NOMO-1 (cell line): ENCODE data around the gene AFAP1.

Experiments
- DNase-seq, 2 experiments: peaks; one replicate each; lab custom pipeline; 2025; ENCODE audit not compliant: unreplicated experiment in 2 of 2; lab: John Stamatoyannopoulos, UW

Gene AFAP1

GRCh38 chr4:7844594-7844991 is 95.1 kb downstream of the AFAP1 start:
- DNase-seq: no peak

GRCh38 chr4:7843831-7844593 is 95.6 kb downstream of the AFAP1 start:
- DNase-seq: peak in 1 of 2 experiments; percentile 4

- no peak for DNase-seq
These were observed 97.0 kb downstream of the AFAP1 start for GRCh38 chr4:7842384-7843279.

- no peak for DNase-seq
These were observed 97.8 kb downstream of the AFAP1 start for GRCh38 chr4:7841894-7842293.

GRCh38 chr4:7841071-7841470 is 98.6 kb downstream of the AFAP1 start:
- DNase-seq: no peak

GRCh38 chr4:7839856-7840255 is 99.8 kb downstream of the AFAP1 start:
- DNase-seq: no peak

GRCh38 chr4:7838136-7838782 is 101.4 kb downstream of the AFAP1 start:
- no peak for DNase-seq

GRCh38 chr4:7837597-7838135 is 102.0 kb downstream of the AFAP1 start:
- no peak for DNase-seq

GRCh38 chr4:7831858-7832730 is 107.6 kb downstream of the AFAP1 start:
- no peak for DNase-seq

- DNase-seq: peak in 1 of 2 experiments; percentile 28
These were observed 108.3 kb downstream of the AFAP1 start for GRCh38 chr4:7831330-7831729.

GRCh38 chr4:7830747-7831146 is 108.9 kb downstream of the AFAP1 start:
- DNase-seq: no peak

GRCh38 chr4:7829652-7830580 is 109.7 kb downstream of the AFAP1 start:
- peak in 1 of 2 experiments; percentile 21 for DNase-seq

- no peak for DNase-seq
These were observed 110.8 kb downstream of the AFAP1 start for GRCh38 chr4:7828793-7829301.

- DNase-seq: peak; percentile 63 to 69
These were observed 111.5 kb downstream of the AFAP1 start for GRCh38 chr4:7828011-7828720.

GRCh38 chr4:7827566-7827965 is 112.1 kb downstream of the AFAP1 start:
- no peak for DNase-seq

GRCh38 chr4:7826909-7827306 is 112.8 kb downstream of the AFAP1 start:
- no peak for DNase-seq

- DNase-seq: no peak
These were observed 113.3 kb downstream of the AFAP1 start for GRCh38 chr4:7826176-7826908.

- DNase-seq: no peak
These were observed 115.4 kb downstream of the AFAP1 start for GRCh38 chr4:7824218-7824617.
